Non-pigmented ciliary epithelial cell (primary cell): ENCODE data around the gene PRKD1.
"Not testable (repeated sequence)": the region's sequence is repeated elsewhere in the genome, so short reads cannot be mapped to it uniquely, and the experiment has no call there.

Experiments
- DNase-seq: peaks from one replicate; pipeline ENCODE4 v3.0.0-alpha.2; 2010; ENCODE audit warnings: low read depth

Gene PRKD1

GRCh38 chr14:29740491-29740890 is 187.2 kb downstream of the PRKD1 start:
- DNase-seq: no peak

- DNase-seq: no peak
These were observed 188.7 kb downstream of the PRKD1 start for GRCh38 chr14:29738950-29739349.

- no peak for DNase-seq
These were observed 189.6 kb downstream of the PRKD1 start for GRCh38 chr14:29738056-29738455.

- no peak for DNase-seq
These were observed 192.2 kb downstream of the PRKD1 start for GRCh38 chr14:29735459-29735858.

GRCh38 chr14:29734732-29735131 is 192.9 kb downstream of the PRKD1 start:
- DNase-seq: no peak

GRCh38 chr14:29726560-29727331 is 200.9 kb downstream of the PRKD1 start:
- DNase-seq: not testable (repeated sequence)

- no peak for DNase-seq
These were observed 202.7 kb downstream of the PRKD1 start for GRCh38 chr14:29724991-29725390.

GRCh38 chr14:29722831-29723230 is 204.8 kb downstream of the PRKD1 start:
- no peak for DNase-seq

GRCh38 chr14:29721586-29721985 is 206.1 kb downstream of the PRKD1 start:
- DNase-seq: no peak

GRCh38 chr14:29717901-29718300 is 209.7 kb downstream of the PRKD1 start:
- DNase-seq: no peak

- DNase-seq: no peak
These were observed 211.5 kb downstream of the PRKD1 start for GRCh38 chr14:29716150-29716549.

GRCh38 chr14:29712601-29713000 is 215.0 kb downstream of the PRKD1 start:
- no peak for DNase-seq

GRCh38 chr14:29710015-29710414 is 217.6 kb downstream of the PRKD1 start:
- no peak for DNase-seq

- DNase-seq: no peak
These were observed 218.2 kb downstream of the PRKD1 start for GRCh38 chr14:29709490-29709889.

GRCh38 chr14:29706700-29707099 is 220.9 kb downstream of the PRKD1 start:
- DNase-seq: no peak

- no peak for DNase-seq
These were observed 221.8 kb downstream of the PRKD1 start for GRCh38 chr14:29705801-29706200.

GRCh38 chr14:29689597-29689996 is 238.1 kb downstream of the PRKD1 start:
- DNase-seq: not testable (repeated sequence)

- no peak for DNase-seq
These were observed 239.8 kb downstream of the PRKD1 start for GRCh38 chr14:29687866-29688265.

GRCh38 chr14:29687071-29687765 is 240.4 kb downstream of the PRKD1 start:
- no peak for DNase-seq

GRCh38 chr14:29684926-29685325 is 242.7 kb downstream of the PRKD1 start:
- DNase-seq: no peak

- no peak for DNase-seq
These were observed 244.9 kb downstream of the PRKD1 start for GRCh38 chr14:29682789-29683188.

- no peak for DNase-seq
These were observed 246.3 kb downstream of the PRKD1 start for GRCh38 chr14:29681316-29681715.

- DNase-seq: no peak
These were observed 252.9 kb downstream of the PRKD1 start for GRCh38 chr14:29674566-29675285.
